ENCODE results near the gene EEF1AKMT1. TPM values are rescaled to one million over a fixed set of nuclear protein-coding genes. Genes with fewer than 3 reads are reported as not detected.

Gene EEF1AKMT1
- total RNA-seq, 1 experiment from 2014 or later, result 6.1 TPM

- Histone ChIP-seq H4K8ac (replicated peaks; ENCODE audit: insufficient read length, low read depth, low read length) (no peak overlapping the region), H4K91ac (ENCODE audit: insufficient read length, low read depth, low read length) (no peak overlapping the region), H3K4ac (ENCODE audit: low read depth, low read length) (no peak overlapping the region), H3K27me3 (ENCODE audit: insufficient read depth, low read length) (no peaks in the 10 kb centered on the region), H2AK5ac (ENCODE audit: insufficient read length, low read length) (no peak overlapping the region), H3K4me2 (ENCODE audit: insufficient read depth, insufficient read length, low read length) (no peak overlapping the region), H3K23ac (ENCODE audit: insufficient read length, low read depth, low read length) (no peak overlapping the region), H2BK120ac (ENCODE audit: low read depth, low read length, poor library complexity, severe bottlenecking) (no peak overlapping the region), H2BK5ac (ENCODE audit: insufficient read length, low read length) (no peak overlapping the region), H3K27ac (ENCODE audit: insufficient read length, low read depth, low read length) (no peak overlapping the region), H2BK20ac (ENCODE audit: low read depth, low read length, poor library complexity, severe bottlenecking) (no peak overlapping the region), H4K5ac (ENCODE audit: insufficient read length, low read depth, low read length) (no peak overlapping the region), H3T11ph (ENCODE audit: low read length) (no peak overlapping the region), H3K18ac (ENCODE audit: insufficient read length, low read depth, low read length) (no peak overlapping the region), H3K56ac (ENCODE audit: insufficient read length, low read depth, low read length) (no peak overlapping the region), H3K9ac (ENCODE audit: extremely low read depth, insufficient read length, low read length) (no peak overlapping the region), H2BK15ac (ENCODE audit: low read depth, low read length) (no peak overlapping the region), H3K79me2 (ENCODE audit: insufficient read depth, low read length) (no peaks in the 10 kb centered on the region), H3K9me3 (ENCODE audit: control insufficient read depth, low read depth, low read length) (no peaks in the 10 kb centered on the region), H3K4me1 (ENCODE audit: insufficient read depth, low read length) (no peaks in the 10 kb centered on the region; the same call in 1 of the 2 replicates), H4K20me1 (ENCODE audit: control insufficient read depth, insufficient read depth, insufficient read length) (no peaks in the 10 kb centered on the region), H3K79me1 (ENCODE audit: insufficient read depth, low read depth, low read length, poor library complexity, severe bottlenecking) (no peaks in the 10 kb centered on the region), H2BK12ac (ENCODE audit: insufficient read length, low read depth, low read length) (no peak overlapping the region), H3K23me2 (ENCODE audit: insufficient read length, low read depth, low read length, poor library complexity, severe bottlenecking) (no peaks in the 10 kb centered on the region), H3K14ac (ENCODE audit: insufficient read depth, low read length) (no peak overlapping the region), H2AFZ (ENCODE audit: low read length) (no peak overlapping the region)
- peaks cover 47 to 52% of the 10 kb centered on the region in 2 experiments for H3K4me1 Mint-ChIP-seq
- H3K27ac Mint-ChIP-seq, result no peak overlapping the region; a peak in 1 of 7 replicates
- no peaks in the 10 kb centered on the region for H3K36me3 Mint-ChIP-seq (ENCODE audit: insufficient read depth in 1 of 3, low read depth in 3 of 3)
- no peak overlapping the region for H3K4me3 Mint-ChIP-seq
- no peak for TF ChIP-seq CTCF (conservative IDR thresholded peaks at IDR 0.05)
- H3K27me3 Mint-ChIP-seq (ENCODE audit: low read depth), result no peaks in the 10 kb centered on the region
- WGBS (ENCODE audit: extremely low coverage, insufficient read length, low lambda C conversion rate), result no CpG with 5 or more reads among the region's 6 CpGs
- no peak for DNase-seq
- no peaks in the 10 kb centered on the region for H3K9me3 Mint-ChIP-seq
These were observed 88.7 kb downstream of the EEF1AKMT1 start for GRCh38 chr13:20685092-20685491.

Data from H9 (cell line).